PFSK-1 (cell line): Measurements from ENCODE around the gene UACA.

Experiments used
- FOXP2 ChIP-seq: optimal IDR thresholded peaks from 2 replicates; pipeline ENCODE3; 2011; ENCODE audit warnings: borderline replicate concordance, control low read depth, inconsistent platforms; ENCODE audit not compliant: insufficient read depth; ENCODE audit errors: extremely low read length, extremely low read depth
- POLR2AphosphoS5 ChIP-seq: IDR thresholded peaks from 2 replicates; pipeline ENCODE4 v1.6.1; 2012; ENCODE audit warnings: low read depth, mild to moderate bottlenecking, control low read depth, low read length, moderate library complexity
- SIN3A ChIP-seq: IDR thresholded peaks from 2 replicates; pipeline ENCODE4 v1.6.1; 2012; ENCODE audit warnings: mild to moderate bottlenecking, low read length, moderate library complexity, borderline replicate concordance; ENCODE audit not compliant: insufficient read depth
- TAF1 ChIP-seq: IDR thresholded peaks from 2 replicates; pipeline ENCODE4 v1.6.1; 2012; ENCODE audit warnings: low read length, control low read depth, borderline replicate concordance; ENCODE audit not compliant: insufficient read depth
- TF ChIP-seq, protein P1 (sequence below), 2 experiments: IDR thresholded peaks; 2 replicates each; pipeline versions ENCODE4 v1.6.1 to v1.8.0; 2011 to 2012; ENCODE audit warnings: low read depth in 2 of 2, low read length in 2 of 2, control low read depth in 1 of 2, inconsistent platforms in 1 of 2, mild to moderate bottlenecking in 1 of 2, moderate library complexity in 1 of 2; ENCODE audit not compliant: insufficient read depth in 1 of 2

The UACA gene

DNA sequence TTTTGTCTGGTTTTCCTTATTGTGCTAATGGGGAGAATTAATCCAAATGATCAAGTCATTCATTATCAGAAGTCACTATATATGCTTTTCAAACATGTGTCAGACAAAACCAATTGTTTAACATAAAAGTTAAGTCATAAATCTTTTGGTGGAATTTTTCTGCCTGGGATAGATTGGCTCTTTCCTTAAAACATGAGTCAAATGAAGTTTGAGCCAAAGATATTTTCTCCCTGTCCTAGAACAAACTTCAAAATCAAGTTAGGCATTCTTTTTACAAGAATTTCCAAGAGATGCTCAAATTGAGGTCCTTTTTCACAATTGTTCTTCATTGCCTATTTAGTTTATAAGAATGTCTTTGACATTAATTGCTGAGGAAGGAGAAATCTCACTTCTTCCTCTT lies 138.3 kb downstream of the UACA start:
- TF ChIP-seq SIN3A (no peak), TAF1 (no peak), POLR2AphosphoS5 (no peak)
- TF ChIP-seq, protein P1, sequence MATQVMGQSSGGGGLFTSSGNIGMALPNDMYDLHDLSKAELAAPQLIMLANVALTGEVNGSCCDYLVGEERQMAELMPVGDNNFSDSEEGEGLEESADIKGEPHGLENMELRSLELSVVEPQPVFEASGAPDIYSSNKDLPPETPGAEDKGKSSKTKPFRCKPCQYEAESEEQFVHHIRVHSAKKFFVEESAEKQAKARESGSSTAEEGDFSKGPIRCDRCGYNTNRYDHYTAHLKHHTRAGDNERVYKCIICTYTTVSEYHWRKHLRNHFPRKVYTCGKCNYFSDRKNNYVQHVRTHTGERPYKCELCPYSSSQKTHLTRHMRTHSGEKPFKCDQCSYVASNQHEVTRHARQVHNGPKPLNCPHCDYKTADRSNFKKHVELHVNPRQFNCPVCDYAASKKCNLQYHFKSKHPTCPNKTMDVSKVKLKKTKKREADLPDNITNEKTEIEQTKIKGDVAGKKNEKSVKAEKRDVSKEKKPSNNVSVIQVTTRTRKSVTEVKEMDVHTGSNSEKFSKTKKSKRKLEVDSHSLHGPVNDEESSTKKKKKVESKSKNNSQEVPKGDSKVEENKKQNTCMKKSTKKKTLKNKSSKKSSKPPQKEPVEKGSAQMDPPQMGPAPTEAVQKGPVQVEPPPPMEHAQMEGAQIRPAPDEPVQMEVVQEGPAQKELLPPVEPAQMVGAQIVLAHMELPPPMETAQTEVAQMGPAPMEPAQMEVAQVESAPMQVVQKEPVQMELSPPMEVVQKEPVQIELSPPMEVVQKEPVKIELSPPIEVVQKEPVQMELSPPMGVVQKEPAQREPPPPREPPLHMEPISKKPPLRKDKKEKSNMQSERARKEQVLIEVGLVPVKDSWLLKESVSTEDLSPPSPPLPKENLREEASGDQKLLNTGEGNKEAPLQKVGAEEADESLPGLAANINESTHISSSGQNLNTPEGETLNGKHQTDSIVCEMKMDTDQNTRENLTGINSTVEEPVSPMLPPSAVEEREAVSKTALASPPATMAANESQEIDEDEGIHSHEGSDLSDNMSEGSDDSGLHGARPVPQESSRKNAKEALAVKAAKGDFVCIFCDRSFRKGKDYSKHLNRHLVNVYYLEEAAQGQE (IDR thresholded peaks at IDR 0.05; ENCODE audit: insufficient read depth in 1 of 2, low read depth in 2 of 2, low read length in 2 of 2): no peak

DNA sequence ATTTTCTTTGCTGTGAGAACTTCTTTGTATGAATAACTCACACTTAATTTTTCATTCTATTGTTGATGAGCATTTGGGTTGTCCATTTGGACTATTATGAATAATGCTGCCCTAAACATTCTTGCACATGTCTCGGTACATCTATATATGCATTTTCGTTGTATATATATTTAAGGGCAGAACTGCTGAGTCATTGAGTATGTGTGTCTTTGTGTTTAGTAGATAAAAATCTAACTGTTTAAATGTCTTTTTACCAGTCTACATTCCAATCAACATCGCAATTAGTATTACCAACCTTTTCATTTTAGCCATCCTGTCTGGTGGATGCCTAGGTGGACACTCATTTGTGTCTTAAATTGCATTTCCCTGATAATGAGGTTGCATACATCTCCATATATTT lies 144.4 kb downstream of the UACA start:
- no peak for TF ChIP-seq SIN3A
- TF ChIP-seq FOXP2: no peak
- no peak for TF ChIP-seq TAF1
- TF ChIP-seq POLR2AphosphoS5: no peak
- TF ChIP-seq, protein P1 (IDR thresholded peaks at IDR 0.05; ENCODE audit: insufficient read depth in 1 of 2, low read depth in 2 of 2, low read length in 2 of 2): no peak

DNA sequence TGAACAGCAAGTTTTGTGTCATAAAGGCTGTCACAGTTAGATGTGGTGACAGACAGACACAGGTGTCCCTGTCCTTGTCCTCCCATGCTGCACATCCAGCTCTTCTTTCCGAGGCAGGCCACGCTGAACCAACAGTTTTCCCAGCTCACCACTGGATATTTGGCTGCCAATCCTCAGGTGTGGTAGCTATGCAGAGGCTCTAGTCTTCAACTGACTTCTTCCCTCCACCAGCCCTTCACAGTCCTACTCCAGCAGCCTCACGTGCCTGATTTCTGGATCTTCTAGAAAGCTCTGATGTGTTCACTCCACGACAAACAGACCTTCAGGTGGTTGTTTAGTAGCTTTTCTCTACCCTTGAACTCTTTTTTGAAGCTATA lies 145.5 kb downstream of the UACA start:
- TF ChIP-seq, protein P1 (IDR thresholded peaks at IDR 0.05; ENCODE audit: insufficient read depth in 1 of 2, low read depth in 2 of 2, low read length in 2 of 2): no peak
- TF ChIP-seq FOXP2 (no peak), POLR2AphosphoS5 (no peak), SIN3A (no peak), TAF1 (no peak)

DNA sequence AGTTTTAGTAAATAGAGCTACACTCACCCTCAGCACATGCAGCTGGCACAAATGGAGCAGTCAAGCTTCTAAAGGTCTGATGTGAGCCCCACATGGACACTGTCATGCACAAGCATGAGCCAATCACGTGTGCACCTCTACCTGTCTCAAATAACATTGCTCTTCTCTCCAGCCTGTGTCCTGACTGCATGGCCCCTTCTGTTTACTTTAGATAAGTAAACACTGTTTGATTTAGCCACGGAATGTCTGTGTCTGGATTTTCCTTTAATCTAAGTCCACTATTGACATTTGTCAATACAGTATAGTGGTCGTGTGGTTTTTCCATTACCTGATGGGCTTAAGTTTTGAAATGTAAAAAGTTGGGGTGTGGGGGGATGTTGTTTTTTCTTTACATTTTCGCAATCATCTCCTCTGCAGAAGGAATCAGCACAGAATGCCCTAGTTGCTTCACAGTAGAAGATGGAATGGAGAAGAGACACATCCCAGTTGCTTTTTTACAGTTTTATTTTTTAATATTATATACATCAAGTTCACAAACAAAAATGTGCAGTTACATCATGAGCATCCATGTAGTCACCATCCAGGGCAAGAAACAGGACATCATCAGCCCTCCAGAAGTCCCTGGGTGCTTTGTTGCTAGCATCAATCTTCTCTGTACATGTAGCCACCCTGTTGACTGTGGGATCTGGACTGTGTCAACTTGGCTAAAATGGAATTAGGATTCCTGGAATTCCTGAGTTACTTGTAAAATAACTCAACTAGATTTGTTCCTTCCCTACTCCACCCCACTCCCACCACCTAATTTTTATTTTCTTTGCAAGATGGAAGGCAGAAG lies 146.1 kb downstream of the UACA start:
- TF ChIP-seq FOXP2 (no peak), TAF1 (no peak), POLR2AphosphoS5 (no peak), SIN3A (no peak)
- TF ChIP-seq, protein P1 (IDR thresholded peaks at IDR 0.05; ENCODE audit: insufficient read depth in 1 of 2, low read depth in 2 of 2, low read length in 2 of 2): no peak
